Esophagus muscularis mucosa (tissue), 4 donors: ENCODE data around the gene PRKCB. TPM values are rescaled to one million over a fixed set of nuclear protein-coding genes. Genes with fewer than 3 reads are reported as not detected.
"Not testable (repeated sequence)": the region's sequence is repeated elsewhere in the genome, so short reads cannot be mapped to it uniquely, and the experiment has no call there.

Source experiments
- DNase-seq: peaks from one replicate; pipeline ENCODE4 v3.0.0-alpha.2; 2017; ENCODE audit errors: extremely low spot score
- H3K27ac ChIP-seq, 4 donors: fragments of 200-600 bp; sonication (generic); replicated peaks in 1 of 4; 1 replicate in 3 of 4; 2 replicates in 1 of 4; pipeline ENCODE4 v1.5.1; 2016 to 2019; ENCODE audit warnings: mild to moderate bottlenecking in 1 of 4
- H3K27me3 ChIP-seq, 4 donors: fragments of 200-600 bp; sonication (generic); one replicate each; pipeline versions ENCODE4 v1.5.1 to v1.6.0; 2016 to 2019
- H3K36me3 ChIP-seq, 4 donors: fragments of 200-600 bp; sonication (generic); one replicate each; pipeline ENCODE4 v1.5.1; 2016 to 2019
- H3K4me1 ChIP-seq, 4 donors: fragments of 200-600 bp; sonication (generic); one replicate each; pipeline ENCODE4 v1.5.1; 2016 to 2019
- H3K4me3 ChIP-seq, 4 donors: fragments of 200-600 bp; sonication (generic); 1 replicate in 2 of 4; 2 replicates in 2 of 4; pipeline ENCODE4 v1.5.1; 2016 to 2019; ENCODE audit warnings: mild to moderate bottlenecking in 4 of 4, moderate library complexity in 1 of 4
- H3K9me3 ChIP-seq, 4 donors: fragments of 200-600 bp; sonication (generic); 1 replicate in 3 of 4; 2 replicates in 1 of 4; pipeline ENCODE4 v1.5.1; 2016 to 2019
- EP300 ChIP-seq: sonication (generic); formaldehyde crosslinking; IDR thresholded peaks from one replicate; pipeline ENCODE4 v1.6.1; 2017; ENCODE audit warnings: antibody characterized with exemption
- POLR2A ChIP-seq: fragments of 450-650 bp; IDR thresholded peaks from one replicate; pipeline ENCODE4 v1.6.1; 2017; ENCODE audit warnings: antibody characterized with exemption, moderate library complexity, mild to moderate bottlenecking, low read depth
- POLR2AphosphoS5 ChIP-seq, 2 donors: sonication (generic); formaldehyde crosslinking; IDR thresholded peaks; one replicate each; pipeline ENCODE4 v1.6.1; 2017; ENCODE audit warnings: antibody characterized with exemption in 2 of 2
- WGBS: methylation state at CpG from one replicate; pipeline ENCODE4 v1.1.5; 2018; 5-methylcytosine and 5-hydroxymethylcytosine counted together
- intact Hi-C: fragments of 100-400 bp; cut with DNase I; formaldehyde crosslinking; loops from one replicate; pipeline ENCODE4 v1.15.1; 2023
- total RNA-seq, 4 donors: library from RNA; depleted of rRNA; stranded (reverse); fragments of >200 nt; gene quantifications; one replicate each; pipeline versions ENCODE4 v1.1.0 to v1.2.1, GENCODE V29; 2016
- TF ChIP-seq, protein P1 (sequence below), 3 experiments: fragments of 200-600 bp in 2 of 3; fragments of 450-650 bp in 1 of 3; sonication (generic) in 2 of 3; IDR thresholded peaks; one replicate each; pipeline ENCODE4 v1.5.1; 2017 to 2019; ENCODE audit warnings: antibody characterized with exemption in 3 of 3, mild to moderate bottlenecking in 2 of 3, moderate library complexity in 1 of 3

PRKCB gene
- total RNA-seq, 4 donors from 2014 or later: 5.8 to 15.6 (median 9.7) TPM

DNA sequence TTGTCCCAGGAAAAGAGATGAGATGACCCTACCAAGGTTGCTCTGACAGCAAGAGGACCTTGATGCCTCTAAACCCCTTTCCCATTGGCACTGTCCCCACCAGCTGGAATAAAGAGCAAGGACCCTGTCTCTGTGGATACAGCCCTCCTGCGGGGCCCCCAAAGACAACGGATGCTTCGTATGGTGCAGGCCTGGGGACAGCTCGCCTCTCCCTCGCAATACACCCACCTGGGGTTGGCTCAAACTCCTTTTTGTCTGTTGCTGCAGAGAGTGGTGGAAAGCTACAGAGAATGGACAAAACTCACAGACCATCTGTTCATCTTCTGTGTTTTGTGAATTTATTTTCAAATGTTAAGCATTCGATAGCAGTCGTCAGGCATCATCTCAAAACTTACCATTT, 392.7 kb downstream of the PRKCB start:
- Histone ChIP-seq H3K9me3 (no peaks in the 10 kb centered on the region), H3K4me1 (no peaks in the 10 kb centered on the region), H3K4me3 (no peak overlapping the region), H3K36me3 (no peaks in the 10 kb centered on the region), H3K27me3 (peaks cover 0 to 6% (median 0%) of the 10 kb centered on the region in 4 donors), H3K27ac (no peak overlapping the region)
- no peak for TF ChIP-seq POLR2A
- no peak for TF ChIP-seq POLR2AphosphoS5 (IDR thresholded peaks at IDR 0.05)
- TF ChIP-seq, protein P1, sequence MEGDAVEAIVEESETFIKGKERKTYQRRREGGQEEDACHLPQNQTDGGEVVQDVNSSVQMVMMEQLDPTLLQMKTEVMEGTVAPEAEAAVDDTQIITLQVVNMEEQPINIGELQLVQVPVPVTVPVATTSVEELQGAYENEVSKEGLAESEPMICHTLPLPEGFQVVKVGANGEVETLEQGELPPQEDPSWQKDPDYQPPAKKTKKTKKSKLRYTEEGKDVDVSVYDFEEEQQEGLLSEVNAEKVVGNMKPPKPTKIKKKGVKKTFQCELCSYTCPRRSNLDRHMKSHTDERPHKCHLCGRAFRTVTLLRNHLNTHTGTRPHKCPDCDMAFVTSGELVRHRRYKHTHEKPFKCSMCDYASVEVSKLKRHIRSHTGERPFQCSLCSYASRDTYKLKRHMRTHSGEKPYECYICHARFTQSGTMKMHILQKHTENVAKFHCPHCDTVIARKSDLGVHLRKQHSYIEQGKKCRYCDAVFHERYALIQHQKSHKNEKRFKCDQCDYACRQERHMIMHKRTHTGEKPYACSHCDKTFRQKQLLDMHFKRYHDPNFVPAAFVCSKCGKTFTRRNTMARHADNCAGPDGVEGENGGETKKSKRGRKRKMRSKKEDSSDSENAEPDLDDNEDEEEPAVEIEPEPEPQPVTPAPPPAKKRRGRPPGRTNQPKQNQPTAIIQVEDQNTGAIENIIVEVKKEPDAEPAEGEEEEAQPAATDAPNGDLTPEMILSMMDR (IDR thresholded peaks at IDR 0.05): no peak
- TF ChIP-seq EP300: no peak
- DNase-seq: no peak
- intact Hi-C loops: no loop called here
- 95% methylated on average over 7 of the region's 7 CpGs for WGBS

DNA sequence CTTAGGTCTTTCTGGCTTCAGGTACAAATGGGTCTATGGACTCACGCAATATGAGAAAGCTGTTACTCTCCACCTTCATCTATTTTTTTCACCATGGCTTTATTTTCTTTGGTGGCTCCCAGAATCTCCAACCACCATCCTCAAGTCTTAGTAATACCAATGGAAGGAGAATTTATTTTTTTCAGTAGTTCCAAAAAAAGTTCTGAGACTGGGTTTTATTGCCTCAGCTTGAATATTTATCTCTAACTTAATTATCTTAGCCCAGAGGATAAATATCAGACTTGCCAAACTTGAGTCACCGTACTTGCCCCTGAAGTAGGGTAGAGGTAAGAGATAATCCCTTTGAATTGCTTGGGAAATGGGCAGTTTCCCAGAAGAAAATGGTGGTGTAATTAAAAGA, 397.2 kb downstream of the PRKCB start:
- intact Hi-C loops: no loop called here
- no peaks in the 10 kb centered on the region for H3K27me3 ChIP-seq
- H3K4me3 ChIP-seq: no peak overlapping the region
- TF ChIP-seq POLR2AphosphoS5 (IDR thresholded peaks at IDR 0.05) (no peak), EP300 (no peak), POLR2A (no peak)
- TF ChIP-seq, protein P1 (IDR thresholded peaks at IDR 0.05): no peak
- no peaks in the 10 kb centered on the region for H3K36me3 ChIP-seq
- WGBS: 88% methylated on average over 2 of the region's 2 CpGs
- H3K27ac ChIP-seq: no peak overlapping the region
- peaks cover 0 to 12% (median 10%) of the 10 kb centered on the region in 4 donors for H3K9me3 ChIP-seq
- no peaks in the 10 kb centered on the region for H3K4me1 ChIP-seq
- DNase-seq: no peak

DNA sequence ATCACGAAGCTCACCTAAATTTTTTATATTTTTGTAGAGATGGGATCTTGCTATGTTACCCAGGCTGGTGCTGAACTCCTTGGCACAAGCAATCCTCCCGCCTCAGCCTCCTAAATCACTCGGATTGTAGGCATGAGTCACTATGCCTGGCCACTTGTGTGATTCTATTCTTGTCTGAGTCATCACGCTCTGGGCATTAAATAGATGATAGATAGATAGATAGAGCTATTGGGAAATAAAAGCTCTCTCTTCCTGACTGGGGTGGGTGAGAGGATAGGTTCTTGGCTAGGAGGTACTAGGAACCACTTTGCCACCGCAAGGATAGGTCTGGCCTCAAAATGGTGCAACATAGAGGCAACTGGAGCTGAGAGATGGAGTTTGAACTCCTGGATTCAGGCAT, 399.0 kb downstream of the PRKCB start:
- Histone ChIP-seq H3K4me3 (no peak overlapping the region), H3K36me3 (no peaks in the 10 kb centered on the region), H3K9me3 (peaks cover 0 to 12% (median 10%) of the 10 kb centered on the region in 4 donors), H3K4me1 (no peaks in the 10 kb centered on the region), H3K27ac (no peak overlapping the region), H3K27me3 (no peaks in the 10 kb centered on the region)
- no peak for TF ChIP-seq POLR2AphosphoS5 (IDR thresholded peaks at IDR 0.05)
- no peak for TF ChIP-seq EP300
- no peak for TF ChIP-seq POLR2A
- TF ChIP-seq, protein P1 (IDR thresholded peaks at IDR 0.05): no peak
- 69% methylated on average over 5 of the region's 5 CpGs for WGBS
- DNase-seq: no peak
- intact Hi-C loops: no loop called here

GRCh38 chr16:24235806-24236205, 400.0 kb downstream of the PRKCB start:
- no peak for DNase-seq
- Histone ChIP-seq H3K9me3 (peaks cover 0 to 12% (median 10%) of the 10 kb centered on the region in 4 donors), H3K27me3 (no peaks in the 10 kb centered on the region), H3K4me1 (no peaks in the 10 kb centered on the region), H3K36me3 (no peaks in the 10 kb centered on the region), H3K27ac (no peak overlapping the region), H3K4me3 (no peak overlapping the region)
- intact Hi-C loops: no loop called here
- TF ChIP-seq POLR2A (no peak), POLR2AphosphoS5 (IDR thresholded peaks at IDR 0.05) (no peak), EP300 (no peak)
- TF ChIP-seq, protein P1 (IDR thresholded peaks at IDR 0.05): no peak
- 53% methylated on average over 2 of the region's 2 CpGs for WGBS

DNA sequence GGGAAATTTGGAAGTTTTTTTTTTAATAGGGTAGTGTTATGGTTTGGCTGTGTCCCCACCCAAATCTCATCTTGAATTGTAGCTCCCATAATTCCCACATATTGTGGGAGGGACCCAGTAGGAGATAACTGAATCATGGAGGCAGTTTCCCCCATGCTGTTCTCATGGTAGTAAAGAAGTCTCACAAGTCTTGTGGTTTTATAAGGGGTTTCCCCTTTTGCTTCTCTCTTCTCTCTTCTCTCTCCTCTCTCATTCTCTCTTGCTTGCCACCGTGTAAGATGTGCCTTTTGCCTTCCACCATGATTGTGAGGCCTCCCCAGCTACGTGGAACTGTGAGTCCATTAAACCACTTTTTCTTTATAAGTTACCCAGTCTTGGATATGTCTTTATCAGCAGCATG, 403.1 kb downstream of the PRKCB start:
- H3K4me3 ChIP-seq, H3K4me1 ChIP-seq, DNase-seq, H3K36me3 ChIP-seq, intact Hi-C loops, H3K27ac ChIP-seq, H3K27me3 ChIP-seq: not testable (repeated sequence)
- WGBS: 59% methylated on average over 2 of the region's 2 CpGs
- peaks cover 0 to 12% (median 10%) of the 10 kb centered on the region in 4 donors for H3K9me3 ChIP-seq
